ENCODE measurements around the gene TMC3. TPM values are rescaled to one million over a fixed set of nuclear protein-coding genes. Genes with fewer than 3 reads are reported as not detected.
A peak's percentile ranks its signal among the peaks of the same experiment; 100 is the strongest.

TMC3 gene
- total and polyA plus RNA-seq, 10 of the 15 experiments (the other 5 are each of a cell fraction or from before 2014, with no cell fraction given), result 0.03 to 0.04 (median 0.04) TPM; not detected in 7

DNA sequence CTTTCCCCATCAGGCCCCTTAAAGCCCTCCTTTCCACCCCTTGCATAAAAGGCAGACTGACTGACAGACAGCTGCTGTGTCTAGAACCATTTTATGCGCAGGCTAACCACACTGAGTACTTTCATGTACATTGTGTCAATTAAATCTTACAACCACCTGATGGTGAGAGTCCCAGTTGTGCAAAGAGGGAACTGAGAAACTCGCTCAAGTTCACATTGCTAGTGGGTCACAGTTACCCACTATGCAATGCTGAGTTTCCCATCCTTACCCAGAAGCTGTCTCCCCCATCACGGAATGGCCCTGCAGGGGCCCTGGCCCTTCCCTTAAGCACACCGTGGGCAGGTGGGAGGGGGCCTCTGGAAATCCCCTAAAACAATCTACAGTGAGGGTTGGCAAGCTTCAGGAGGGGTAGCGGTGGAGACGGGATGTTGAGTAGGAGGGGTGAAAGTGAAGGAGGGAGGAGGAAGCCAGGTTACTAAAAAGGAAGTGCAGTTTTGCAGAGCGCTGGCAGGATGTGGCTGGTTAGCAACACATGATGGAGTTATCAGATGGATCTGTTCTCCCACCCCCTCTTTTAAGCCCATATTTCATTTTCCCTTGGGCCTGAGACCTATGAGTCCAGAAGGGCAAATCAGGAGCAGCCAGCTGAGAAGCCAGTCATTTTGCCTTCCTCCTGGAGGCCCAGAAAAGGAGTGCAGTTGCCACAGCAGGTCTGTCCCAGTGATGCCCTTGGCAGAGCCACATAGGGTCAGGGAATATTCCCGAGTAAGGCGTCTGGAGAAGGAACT, 80.1 kb downstream of the TMC3 start (continued):
- TF ChIP-seq HDAC2 (IDR thresholded peaks at IDR 0.05) (no peak), EZH2 (IDR thresholded peaks at IDR 0.05; ENCODE audit: borderline replicate concordance, control insufficient read depth, low read depth, low read length) (no peak), JUND (IDR thresholded peaks at IDR 0.05; ENCODE audit: low read depth, low read length) (no peak), ETV6 (conservative IDR thresholded peaks at IDR 0.05 in 1 of 2, IDR thresholded peaks at IDR 0.05 in 1 of 2; ENCODE audit: borderline replicate concordance in 1 of 2, low read depth in 1 of 2) (peak in 1 of 2 experiments; percentile 96; a peak in 2 of 4 replicates), KAT2A (conservative IDR thresholded peaks at IDR 0.05; ENCODE audit: control insufficient read depth, low read depth, low read length) (no peak), GATAD2B (conservative IDR thresholded peaks at IDR 0.05; ENCODE audit: low read depth) (peak; percentile 99), NFYA (IDR thresholded peaks at IDR 0.05; ENCODE audit: borderline replicate concordance, low read depth, low read length) (no peak), ZSCAN29 (IDR thresholded peaks at IDR 0.05) (no peak), MTA2 (IDR thresholded peaks at IDR 0.05; ENCODE audit: low read depth) (peak; percentile 96), CBX3 (IDR thresholded peaks at IDR 0.05; ENCODE audit: borderline replicate concordance, low read depth) (no peak), ZNF384 (IDR thresholded peaks at IDR 0.05; ENCODE audit: borderline replicate concordance, low read depth, low read length) (no peak; the same call in 1 of the 2 replicates), KLF5 (IDR thresholded peaks at IDR 0.05; ENCODE audit: partially characterized antibody) (peak; percentile 50), NFXL1 (IDR thresholded peaks at IDR 0.05; ENCODE audit: borderline replicate concordance) (no peak), POLR2A (IDR thresholded peaks at IDR 0.05; ENCODE audit: low read depth, low read length) (peak; percentile 65), ZZZ3 (IDR thresholded peaks at IDR 0.05; ENCODE audit: control insufficient read depth, insufficient read length, low read depth) (no peak)
- TF ChIP-seq, protein P1, sequence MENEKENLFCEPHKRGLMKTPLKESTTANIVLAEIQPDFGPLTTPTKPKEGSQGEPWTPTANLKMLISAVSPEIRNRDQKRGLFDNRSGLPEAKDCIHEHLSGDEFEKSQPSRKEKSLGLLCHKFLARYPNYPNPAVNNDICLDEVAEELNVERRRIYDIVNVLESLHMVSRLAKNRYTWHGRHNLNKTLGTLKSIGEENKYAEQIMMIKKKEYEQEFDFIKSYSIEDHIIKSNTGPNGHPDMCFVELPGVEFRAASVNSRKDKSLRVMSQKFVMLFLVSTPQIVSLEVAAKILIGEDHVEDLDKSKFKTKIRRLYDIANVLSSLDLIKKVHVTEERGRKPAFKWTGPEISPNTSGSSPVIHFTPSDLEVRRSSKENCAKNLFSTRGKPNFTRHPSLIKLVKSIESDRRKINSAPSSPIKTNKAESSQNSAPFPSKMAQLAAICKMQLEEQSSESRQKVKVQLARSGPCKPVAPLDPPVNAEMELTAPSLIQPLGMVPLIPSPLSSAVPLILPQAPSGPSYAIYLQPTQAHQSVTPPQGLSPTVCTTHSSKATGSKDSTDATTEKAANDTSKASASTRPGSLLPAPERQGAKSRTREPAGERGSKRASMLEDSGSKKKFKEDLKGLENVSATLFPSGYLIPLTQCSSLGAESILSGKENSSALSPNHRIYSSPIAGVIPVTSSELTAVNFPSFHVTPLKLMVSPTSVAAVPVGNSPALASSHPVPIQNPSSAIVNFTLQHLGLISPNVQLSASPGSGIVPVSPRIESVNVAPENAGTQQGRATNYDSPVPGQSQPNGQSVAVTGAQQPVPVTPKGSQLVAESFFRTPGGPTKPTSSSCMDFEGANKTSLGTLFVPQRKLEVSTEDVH (IDR thresholded peaks at IDR 0.05; ENCODE audit: low read depth, partially characterized antibody), result no peak
- TF ChIP-seq, protein P2, sequence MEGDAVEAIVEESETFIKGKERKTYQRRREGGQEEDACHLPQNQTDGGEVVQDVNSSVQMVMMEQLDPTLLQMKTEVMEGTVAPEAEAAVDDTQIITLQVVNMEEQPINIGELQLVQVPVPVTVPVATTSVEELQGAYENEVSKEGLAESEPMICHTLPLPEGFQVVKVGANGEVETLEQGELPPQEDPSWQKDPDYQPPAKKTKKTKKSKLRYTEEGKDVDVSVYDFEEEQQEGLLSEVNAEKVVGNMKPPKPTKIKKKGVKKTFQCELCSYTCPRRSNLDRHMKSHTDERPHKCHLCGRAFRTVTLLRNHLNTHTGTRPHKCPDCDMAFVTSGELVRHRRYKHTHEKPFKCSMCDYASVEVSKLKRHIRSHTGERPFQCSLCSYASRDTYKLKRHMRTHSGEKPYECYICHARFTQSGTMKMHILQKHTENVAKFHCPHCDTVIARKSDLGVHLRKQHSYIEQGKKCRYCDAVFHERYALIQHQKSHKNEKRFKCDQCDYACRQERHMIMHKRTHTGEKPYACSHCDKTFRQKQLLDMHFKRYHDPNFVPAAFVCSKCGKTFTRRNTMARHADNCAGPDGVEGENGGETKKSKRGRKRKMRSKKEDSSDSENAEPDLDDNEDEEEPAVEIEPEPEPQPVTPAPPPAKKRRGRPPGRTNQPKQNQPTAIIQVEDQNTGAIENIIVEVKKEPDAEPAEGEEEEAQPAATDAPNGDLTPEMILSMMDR (IDR thresholded peaks at IDR 0.05 in 2 of 3, conservative IDR thresholded peaks at IDR 0.05 in 1 of 3; ENCODE audit: control insufficient read depth in 2 of 3, extremely low read depth in 1 of 3, insufficient read depth in 1 of 3, low read depth in 3 of 3, low read length in 3 of 3), result no peak
- TF ChIP-seq, protein P3, sequence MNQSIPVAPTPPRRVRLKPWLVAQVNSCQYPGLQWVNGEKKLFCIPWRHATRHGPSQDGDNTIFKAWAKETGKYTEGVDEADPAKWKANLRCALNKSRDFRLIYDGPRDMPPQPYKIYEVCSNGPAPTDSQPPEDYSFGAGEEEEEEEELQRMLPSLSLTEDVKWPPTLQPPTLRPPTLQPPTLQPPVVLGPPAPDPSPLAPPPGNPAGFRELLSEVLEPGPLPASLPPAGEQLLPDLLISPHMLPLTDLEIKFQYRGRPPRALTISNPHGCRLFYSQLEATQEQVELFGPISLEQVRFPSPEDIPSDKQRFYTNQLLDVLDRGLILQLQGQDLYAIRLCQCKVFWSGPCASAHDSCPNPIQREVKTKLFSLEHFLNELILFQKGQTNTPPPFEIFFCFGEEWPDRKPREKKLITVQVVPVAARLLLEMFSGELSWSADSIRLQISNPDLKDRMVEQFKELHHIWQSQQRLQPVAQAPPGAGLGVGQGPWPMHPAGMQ (IDR thresholded peaks at IDR 0.05; ENCODE audit: borderline replicate concordance), result no peak
- TF ChIP-seq, protein P4, sequence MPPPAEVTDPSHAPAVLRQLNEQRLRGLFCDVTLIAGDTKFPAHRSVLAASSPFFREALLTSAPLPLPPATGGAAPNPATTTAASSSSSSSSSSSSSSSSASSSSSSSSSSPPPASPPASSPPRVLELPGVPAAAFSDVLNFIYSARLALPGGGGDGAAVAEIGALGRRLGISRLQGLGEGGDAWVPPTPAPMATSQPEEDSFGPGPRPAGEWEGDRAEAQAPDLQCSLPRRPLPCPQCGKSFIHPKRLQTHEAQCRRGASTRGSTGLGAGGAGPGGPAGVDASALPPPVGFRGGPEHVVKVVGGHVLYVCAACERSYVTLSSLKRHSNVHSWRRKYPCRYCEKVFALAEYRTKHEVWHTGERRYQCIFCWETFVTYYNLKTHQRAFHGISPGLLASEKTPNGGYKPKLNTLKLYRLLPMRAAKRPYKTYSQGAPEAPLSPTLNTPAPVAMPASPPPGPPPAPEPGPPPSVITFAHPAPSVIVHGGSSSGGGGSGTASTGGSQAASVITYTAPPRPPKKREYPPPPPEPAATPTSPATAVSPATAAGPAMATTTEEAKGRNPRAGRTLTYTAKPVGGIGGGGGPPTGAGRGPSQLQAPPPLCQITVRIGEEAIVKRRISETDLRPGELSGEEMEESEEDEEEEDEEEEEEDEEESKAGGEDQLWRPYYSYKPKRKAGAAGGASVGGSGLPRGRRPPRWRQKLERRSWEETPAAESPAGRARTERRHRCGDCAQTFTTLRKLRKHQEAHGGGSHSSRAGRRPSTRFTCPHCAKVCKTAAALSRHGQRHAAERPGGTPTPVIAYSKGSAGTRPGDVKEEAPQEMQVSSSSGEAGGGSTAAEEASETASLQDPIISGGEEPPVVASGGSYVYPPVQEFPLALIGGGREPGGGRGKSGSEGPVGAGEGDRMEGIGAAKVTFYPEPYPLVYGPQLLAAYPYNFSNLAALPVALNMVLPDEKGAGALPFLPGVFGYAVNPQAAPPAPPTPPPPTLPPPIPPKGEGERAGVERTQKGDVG (CRISPR knock-in tag; IDR thresholded peaks at IDR 0.05), result no peak
